Measurements from ENCODE around the gene SLC35G6.
"Not testable (repeated sequence)": the region's sequence is repeated elsewhere in the genome, so short reads cannot be mapped to it uniquely, and the experiment has no call there.

The SLC35G6 gene

GRCh38 chr17:7481275-7481674, at the start of gene SLC35G6:
Gene SLC35G6 (plus strand): TSS chr17:7481446. CDS start chr17:7481517, 71 bp downstream.
- DNase-seq (ENCODE audit: low spot score): not testable (repeated sequence)

DNA sequence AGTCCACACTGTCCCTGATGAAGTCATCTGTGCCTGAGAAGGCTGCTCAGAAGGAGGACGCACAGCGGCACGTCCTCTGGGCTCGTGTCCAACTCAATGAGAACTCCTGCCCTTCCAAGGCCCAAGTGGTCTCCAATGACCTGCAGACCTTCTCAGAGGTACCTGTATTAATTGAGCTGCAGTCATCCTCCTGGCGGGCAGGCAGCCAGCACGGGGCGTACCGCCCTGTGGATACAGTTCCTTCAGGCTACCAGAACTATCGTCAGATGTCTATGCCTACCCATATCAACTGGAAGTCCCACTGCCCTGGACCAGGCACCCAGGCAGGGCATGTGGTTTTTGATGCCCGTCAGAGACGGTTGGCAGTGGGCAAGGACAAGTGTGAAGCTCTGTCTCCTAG, 49.0 kb upstream of the SLC35G6 start:
- DNase-seq (ENCODE audit: low spot score): no peak

DNA sequence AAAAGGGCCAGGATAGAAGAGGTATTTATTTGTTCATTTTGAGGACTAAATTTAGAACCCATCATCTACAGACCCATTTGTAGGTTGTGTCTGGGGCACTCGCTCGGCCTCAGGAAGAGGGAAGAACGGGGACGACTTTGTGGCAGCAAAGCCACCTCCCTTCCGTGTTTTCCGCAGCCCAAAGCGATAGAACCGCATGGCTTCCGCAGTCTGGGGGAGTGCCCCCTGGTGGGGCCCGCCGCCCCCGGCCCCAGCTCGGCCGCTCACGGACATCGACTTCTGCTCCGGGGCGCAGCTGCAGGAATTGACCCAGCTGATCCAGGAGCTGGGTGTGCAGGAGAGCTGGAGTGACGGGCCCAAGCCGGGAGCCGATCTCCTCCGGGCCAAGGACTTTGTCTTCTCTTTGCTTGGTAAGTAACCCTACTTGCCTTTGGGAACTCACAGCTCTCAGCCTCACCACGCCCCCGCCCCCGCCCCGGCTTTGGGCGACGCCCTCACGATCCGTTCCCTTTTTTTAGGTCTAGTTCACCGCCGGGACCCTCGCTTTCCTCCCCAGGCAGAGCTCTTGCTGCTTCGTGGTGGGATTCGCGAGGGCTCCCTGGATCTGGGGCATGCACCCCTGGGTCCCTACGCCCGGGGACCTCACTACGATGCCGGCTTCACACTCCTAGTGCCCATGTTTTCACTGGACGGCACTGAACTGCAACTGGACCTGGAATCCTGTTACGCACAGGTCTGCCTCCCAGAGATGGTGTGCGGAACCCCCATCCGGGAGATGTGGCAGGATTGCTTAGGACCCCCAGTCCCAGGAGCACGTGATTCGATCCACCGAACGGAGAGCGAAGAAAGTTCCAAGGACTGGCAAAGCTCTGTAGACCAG, 45.3 kb upstream of the SLC35G6 start:
- peak; percentile 54 for DNase-seq (ENCODE audit: low spot score)

- peak; percentile 84 for DNase-seq (ENCODE audit: low spot score)
These were observed 44.5 kb upstream of the SLC35G6 start for GRCh38 chr17:7436556-7437368.

GRCh38 chr17:7437369-7437863, 43.8 kb upstream of the SLC35G6 start:
- no peak for DNase-seq (ENCODE audit: low spot score)

DNA sequence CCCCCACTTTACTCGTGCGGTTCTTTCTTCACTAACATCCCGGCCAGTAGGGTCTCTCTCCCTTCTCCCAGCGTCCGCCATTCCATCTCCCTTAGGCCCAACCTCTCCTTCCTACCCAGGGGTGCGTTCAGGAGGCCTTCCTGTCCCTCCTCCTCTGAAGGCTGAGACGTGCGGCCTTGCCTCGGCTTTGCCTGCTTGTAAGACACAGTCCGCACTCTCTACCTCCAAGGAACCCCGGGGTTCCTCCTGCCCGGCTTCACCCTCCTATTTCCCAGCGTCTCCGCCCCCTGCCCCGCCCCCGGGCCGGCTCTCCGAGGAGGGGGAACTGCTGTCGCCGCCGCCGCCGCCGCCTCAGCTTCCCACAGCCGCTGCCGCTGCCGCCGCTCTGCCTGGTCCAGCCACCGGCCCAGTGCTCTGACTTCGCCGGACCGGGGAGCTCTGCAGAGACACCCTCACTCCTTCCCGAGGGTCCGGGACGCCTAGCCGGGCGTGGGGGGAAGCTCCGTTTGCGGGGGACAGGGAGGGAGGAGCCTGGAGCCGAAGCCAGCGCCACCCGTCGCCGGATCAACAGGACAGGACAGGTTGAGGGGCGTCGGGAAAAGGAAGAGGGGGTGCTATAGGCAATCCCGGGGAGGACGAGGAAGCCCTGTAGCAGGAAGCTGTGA, 43.2 kb upstream of the SLC35G6 start:
- peak; percentile 40 for DNase-seq (ENCODE audit: low spot score)

DNA sequence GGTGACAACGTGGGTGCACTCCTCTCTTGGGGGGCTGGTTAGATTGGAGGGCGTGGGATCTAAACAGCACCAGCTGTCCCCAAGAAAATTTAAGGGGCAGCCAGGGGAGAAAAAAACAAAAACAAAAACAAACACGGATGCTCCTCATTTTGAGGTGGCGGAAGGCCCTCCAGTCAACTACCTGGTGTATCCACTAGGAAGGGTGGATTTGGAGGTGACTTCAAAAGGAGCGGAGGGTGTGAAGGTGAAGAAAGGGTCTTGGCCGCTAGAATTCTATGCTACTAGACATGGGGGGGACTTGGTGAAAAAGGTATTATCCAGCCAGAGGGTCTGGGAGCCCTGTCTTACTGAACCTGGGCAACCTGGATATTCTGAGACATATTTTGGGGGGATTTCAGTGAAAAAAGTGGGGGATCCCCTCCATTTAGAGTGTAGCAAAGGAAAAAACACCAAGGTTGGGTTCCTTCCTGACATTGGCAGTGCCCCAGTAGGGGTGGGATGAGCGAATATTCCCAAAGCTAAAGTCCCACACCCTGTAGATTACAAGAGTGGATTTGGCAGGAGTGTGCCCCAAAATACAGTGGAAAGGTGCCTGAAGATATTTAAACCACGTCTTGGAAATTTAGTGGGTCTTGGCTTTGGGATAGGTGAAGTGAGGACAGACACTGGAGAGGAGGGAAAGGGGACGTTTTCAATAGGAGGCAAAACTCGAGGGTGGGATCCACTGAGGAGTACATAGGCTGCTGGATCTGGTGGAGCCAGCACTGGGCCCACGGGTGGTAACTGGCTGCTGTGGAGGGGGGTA, 42.4 kb upstream of the SLC35G6 start:
- DNase-seq (ENCODE audit: low spot score): no peak

- no peak for DNase-seq (ENCODE audit: low spot score)
These were observed 41.7 kb upstream of the SLC35G6 start, which contains the start of gene FGF11 for GRCh38 chr17:7439462-7440112. Gene FGF11 (plus strand): TSS chr17:7439512. CDS start chr17:7439621, 109 bp downstream.

GRCh38 chr17:7440113-7440833, 41.0 kb upstream of the SLC35G6 start:
- no peak for DNase-seq (ENCODE audit: low spot score)

GRCh38 chr17:7440834-7441195, 40.4 kb upstream of the SLC35G6 start:
- no peak for DNase-seq (ENCODE audit: low spot score)

GRCh38 chr17:7441266-7441665, 40.0 kb upstream of the SLC35G6 start:
- no peak for DNase-seq (ENCODE audit: low spot score)

GRCh38 chr17:7442142-7442541, 39.1 kb upstream of the SLC35G6 start:
- no peak for DNase-seq (ENCODE audit: low spot score)

DNA sequence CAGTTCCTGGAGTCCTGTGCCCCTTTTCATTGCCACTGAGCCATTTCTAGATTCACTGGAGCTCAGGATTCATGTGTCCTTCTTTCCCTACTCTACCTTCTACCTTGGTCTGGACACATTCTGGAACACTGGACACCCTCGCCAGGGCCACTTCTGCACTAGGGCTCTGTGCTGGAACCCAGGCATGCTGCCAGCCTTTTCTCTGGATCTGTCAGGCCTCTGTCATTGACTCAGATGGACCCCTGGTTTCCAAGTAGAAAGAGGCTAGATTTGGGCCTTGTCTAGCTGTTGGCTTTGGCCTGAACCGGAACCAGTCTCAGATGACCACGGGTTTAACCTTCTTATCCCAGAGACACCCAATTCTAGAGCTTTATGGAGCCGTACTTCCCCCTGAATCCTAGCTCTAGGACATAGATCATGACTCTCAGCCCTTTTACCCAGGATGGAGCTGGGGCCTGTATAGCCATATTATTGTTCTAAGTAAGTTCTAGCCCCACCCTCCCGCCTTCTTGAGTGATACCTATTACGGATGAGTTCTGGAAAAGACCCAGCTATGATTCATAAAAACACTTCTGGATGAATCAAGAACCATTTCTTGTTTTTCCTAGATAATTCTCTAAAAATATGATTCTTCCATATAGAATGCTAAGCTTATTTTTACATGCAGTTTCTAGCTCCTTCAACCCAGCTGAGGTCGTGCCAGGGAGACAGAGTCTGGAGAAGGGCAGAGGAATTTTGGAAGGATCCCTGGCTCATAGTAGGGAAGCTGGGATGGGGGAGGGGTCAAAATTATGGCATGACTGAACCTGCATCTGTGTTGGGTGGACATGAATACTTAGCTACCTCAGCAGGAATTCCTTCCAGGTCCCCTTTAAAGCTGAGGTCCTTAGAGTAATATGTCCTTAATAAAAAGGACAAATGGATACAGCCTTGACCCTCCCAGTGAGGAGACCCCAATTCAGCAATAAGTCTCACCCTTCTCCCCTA, 37.5 kb upstream of the SLC35G6 start:
- DNase-seq (ENCODE audit: low spot score): no peak

DNA sequence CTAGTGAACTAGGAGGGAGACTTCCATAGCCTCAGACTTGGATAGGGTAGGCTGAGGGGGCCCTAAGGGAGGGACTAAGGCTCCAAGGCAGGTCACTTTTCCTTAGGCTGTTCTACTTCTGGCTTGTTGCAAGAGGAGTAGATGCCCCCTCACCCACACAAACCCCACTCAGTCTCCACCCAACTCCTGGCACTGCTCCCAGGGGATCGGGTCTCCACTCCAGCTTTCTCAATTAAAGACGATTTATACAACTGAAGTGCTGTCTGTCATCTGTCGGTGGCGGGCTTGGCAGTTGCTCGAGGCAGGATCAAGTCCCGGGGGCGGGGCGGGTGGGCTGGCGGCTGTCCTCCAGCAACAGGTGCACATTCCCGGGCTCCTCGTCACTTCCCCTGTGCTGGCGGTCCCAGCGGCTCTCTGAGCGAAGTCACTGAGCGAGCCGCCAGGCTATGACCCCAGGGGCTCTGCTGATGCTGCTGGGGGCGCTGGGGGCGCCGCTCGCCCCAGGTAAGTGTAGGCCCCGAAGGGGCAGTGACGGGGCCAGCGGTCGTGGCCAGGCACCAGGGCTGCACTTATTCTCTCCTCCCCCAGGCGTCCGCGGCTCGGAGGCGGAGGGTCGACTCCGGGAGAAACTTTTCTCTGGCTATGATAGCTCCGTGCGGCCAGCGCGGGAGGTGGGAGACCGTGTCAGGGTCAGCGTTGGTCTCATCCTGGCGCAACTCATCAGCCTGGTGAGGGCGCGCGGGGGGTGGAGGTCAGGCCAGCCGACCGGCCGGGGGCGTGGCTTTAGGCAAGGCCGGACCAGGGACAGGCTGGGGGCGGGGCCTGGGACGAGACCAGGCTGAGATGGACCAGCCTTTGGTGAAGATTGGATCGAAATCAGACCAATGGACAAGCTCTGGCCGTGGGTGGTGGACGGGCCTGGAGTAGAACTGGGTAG, 36.3 kb upstream of the SLC35G6 start, which contains the start of gene CHRNB1:
CHRNB1 (plus strand) TSS at position 380 of the 937 bp plus-strand sequence; CDS start at position 447, 67 bp downstream.
- DNase-seq (ENCODE audit: low spot score): no peak

- no peak for DNase-seq (ENCODE audit: low spot score)
These were observed 35.7 kb upstream of the SLC35G6 start for GRCh38 chr17:7445619-7445968.

DNA sequence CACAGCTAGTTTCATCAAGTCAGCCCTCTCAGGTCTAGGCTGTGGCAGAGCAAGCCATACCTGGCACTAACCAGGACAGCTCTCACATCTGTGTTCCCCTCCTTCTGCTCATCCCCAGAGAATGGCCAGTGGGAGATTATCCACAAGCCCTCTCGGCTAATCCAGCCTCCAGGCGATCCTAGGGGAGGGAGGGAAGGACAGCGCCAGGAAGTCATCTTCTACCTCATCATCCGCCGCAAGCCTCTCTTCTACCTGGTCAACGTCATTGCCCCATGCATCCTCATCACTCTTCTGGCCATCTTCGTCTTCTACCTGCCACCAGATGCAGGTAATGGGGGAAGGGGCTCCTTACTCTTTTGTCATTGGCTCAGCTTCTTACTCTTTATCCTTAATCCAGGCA, 32.8 kb upstream of the SLC35G6 start:
- no peak for DNase-seq (ENCODE audit: low spot score)

DNA sequence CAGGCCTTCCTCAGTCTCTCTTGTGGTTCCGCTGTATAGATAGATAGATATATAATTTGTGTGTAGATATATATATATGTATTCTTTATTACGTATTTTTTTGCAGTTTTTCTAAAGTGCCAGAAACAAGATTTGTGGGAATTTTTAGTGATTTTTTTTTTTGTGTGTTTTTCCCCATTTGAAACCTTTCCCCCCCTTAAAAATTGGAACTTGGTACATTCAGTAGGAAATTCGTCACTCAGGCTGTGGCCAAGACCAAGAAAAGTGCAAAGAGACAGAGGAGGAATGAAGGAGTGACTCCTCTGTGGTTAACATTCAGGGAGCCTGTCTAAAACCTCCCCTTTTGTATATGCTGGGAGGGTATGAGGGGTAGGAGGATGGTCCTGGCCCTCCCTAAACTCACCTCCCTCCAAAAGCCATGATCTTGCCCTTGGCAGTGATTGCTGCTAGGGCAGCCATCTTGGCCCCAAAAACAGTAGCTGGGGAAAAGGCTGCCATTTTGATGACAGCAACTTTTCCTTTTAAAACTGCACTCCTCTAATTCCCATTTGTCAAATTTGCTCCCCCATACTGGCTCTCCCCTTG, 21.2 kb upstream of the SLC35G6 start:
- DNase-seq (ENCODE audit: low spot score): no peak
